Trophoblast cell (in vitro differentiated cells and primary cell): Measurements from ENCODE around the gene SPATA33.
"Not testable (repeated sequence)": the region's sequence is repeated elsewhere in the genome, so short reads cannot be mapped to it uniquely, and the experiment has no call there.

Source experiments
- DNase-seq, 2 donors: peaks; one replicate each; pipeline ENCODE4 v3.0.0-alpha.2; 2016
- H2AFZ ChIP-seq: 2 replicates; pipeline ENCODE4 v1.6.1; 2013; ENCODE audit warnings: low read length, moderate library complexity, mild to moderate bottlenecking; ENCODE audit not compliant: insufficient read depth, poor library complexity
- H2AK5ac ChIP-seq: 2 replicates; pipeline ENCODE4 v1.6.1; 2013; ENCODE audit warnings: mild to moderate bottlenecking, low read length
- H2BK120ac ChIP-seq: 2 replicates; pipeline ENCODE4 v1.6.1; 2013; ENCODE audit warnings: low read length, mild to moderate bottlenecking, moderate library complexity; ENCODE audit not compliant: insufficient read depth, poor library complexity
- H2BK12ac ChIP-seq: 2 replicates; pipeline ENCODE4 v1.6.1; 2013; ENCODE audit warnings: mild to moderate bottlenecking, low read length, moderate library complexity
- H2BK5ac ChIP-seq: 2 replicates; pipeline ENCODE4 v1.6.1; 2013; ENCODE audit warnings: low read length, low read depth, moderate library complexity, mild to moderate bottlenecking; ENCODE audit not compliant: poor library complexity
- H3K14ac ChIP-seq: 2 replicates; pipeline ENCODE4 v1.6.1; 2013; ENCODE audit warnings: mild to moderate bottlenecking, low read length
- H3K18ac ChIP-seq: 2 replicates; pipeline ENCODE4 v1.6.1; 2013; ENCODE audit warnings: mild to moderate bottlenecking, low read length
- H3K23ac ChIP-seq: 2 replicates; pipeline ENCODE4 v1.6.1; 2013; ENCODE audit warnings: low read length
- H3K27ac ChIP-seq: 2 replicates; pipeline ENCODE4 v1.5.1; 2013; ENCODE audit warnings: low read depth, mild to moderate bottlenecking, inconsistent platforms, low read length, moderate library complexity
- H3K27me3 ChIP-seq: 2 replicates; pipeline ENCODE4 v1.6.1; 2013; ENCODE audit warnings: inconsistent platforms, mild to moderate bottlenecking, low read length, moderate library complexity; ENCODE audit not compliant: insufficient read depth
- H3K36me3 ChIP-seq, 2 experiments: 1 replicate in 1 of 2; 2 replicates in 1 of 2; pipeline ENCODE4 v1.6.1; 2013; ENCODE audit warnings: low read length in 2 of 2, mild to moderate bottlenecking in 2 of 2, moderate library complexity in 1 of 2; ENCODE audit not compliant: insufficient read depth in 2 of 2, control insufficient read depth in 1 of 2
- H3K4ac ChIP-seq: 2 replicates; pipeline ENCODE4 v1.6.1; 2013; ENCODE audit warnings: low read depth, mild to moderate bottlenecking, low read length, moderate library complexity
- H3K4me1 ChIP-seq, 2 experiments: 1 replicate in 1 of 2; 2 replicates in 1 of 2; pipeline ENCODE4 v1.6.1; 2013; ENCODE audit warnings: low read length in 2 of 2, mild to moderate bottlenecking in 2 of 2, moderate library complexity in 1 of 2; ENCODE audit not compliant: insufficient read depth in 2 of 2, control insufficient read depth in 1 of 2
- H3K4me2 ChIP-seq: 2 replicates; pipeline ENCODE4 v1.6.1; 2013; ENCODE audit warnings: inconsistent platforms, mild to moderate bottlenecking, low read length, moderate library complexity
- H3K4me3 ChIP-seq: 2 replicates; pipeline ENCODE4 v1.5.1; 2013; ENCODE audit warnings: mild to moderate bottlenecking, low read depth, low read length, inconsistent platforms
- H3K79me1 ChIP-seq: one replicate; pipeline ENCODE4 v1.6.1; 2013; ENCODE audit warnings: low read length
- H3K79me2 ChIP-seq: 2 replicates; pipeline ENCODE4 v1.6.1; 2013; ENCODE audit warnings: low read length, mild to moderate bottlenecking; ENCODE audit not compliant: control insufficient read depth, insufficient read depth, poor library complexity
- H3K9ac ChIP-seq: 2 replicates; pipeline ENCODE4 v1.6.1; 2013; ENCODE audit warnings: mild to moderate bottlenecking, low read length
- H3K9me3 ChIP-seq: 2 replicates; pipeline ENCODE4 v1.6.1; 2013; ENCODE audit warnings: low read depth, mild to moderate bottlenecking, control low read depth, inconsistent platforms, low read length; ENCODE audit not compliant: insufficient read depth
- H4K12ac ChIP-seq: 2 replicates; pipeline ENCODE4 v1.6.1; 2013; ENCODE audit warnings: low read depth, mild to moderate bottlenecking, low read length, moderate library complexity
- H4K8ac ChIP-seq: 2 replicates; pipeline ENCODE4 v1.6.1; 2013; ENCODE audit warnings: low read depth, mild to moderate bottlenecking, low read length, moderate library complexity
- H4K91ac ChIP-seq: one replicate; pipeline ENCODE4 v1.6.1; 2013; ENCODE audit warnings: low read depth, mild to moderate bottlenecking, low read length, moderate library complexity
- WGBS: extraction: QIAGEN DNeasy Blood & Tissue Kit; methylation state at CpG from one replicate; pipeline ENCODE4 v1.1.7; 2013; ENCODE audit warnings: missing lambda C conversion rate; ENCODE audit not compliant: insufficient read length, insufficient coverage; ENCODE audit errors: extremely low coverage; 5-methylcytosine and 5-hydroxymethylcytosine counted together

SPATA33 gene

GRCh38 chr16:89689621-89690020 lies 32.0 kb downstream of the SPATA33 start:
- H4K12ac ChIP-seq, H2AK5ac ChIP-seq, DNase-seq, H3K4me3 ChIP-seq, H2BK5ac ChIP-seq, H4K8ac ChIP-seq, H2BK12ac ChIP-seq, H3K4ac ChIP-seq, H3K79me1 ChIP-seq, H3K14ac ChIP-seq, H2AFZ ChIP-seq, H2BK120ac ChIP-seq, H3K9ac ChIP-seq, H3K18ac ChIP-seq, H3K23ac ChIP-seq, H4K91ac ChIP-seq, H3K79me2 ChIP-seq, H3K4me1 ChIP-seq, H3K27ac ChIP-seq, H3K4me2 ChIP-seq, H3K27me3 ChIP-seq: not testable (repeated sequence)
- H3K36me3 ChIP-seq = peaks cover 47 to 54% of the 10 kb centered on the region in 2 experiments
- H3K9me3 ChIP-seq = peaks cover 10% of the 10 kb centered on the region
- no CpG with 5 or more reads among the region's 4 CpGs for WGBS

GRCh38 chr16:89690392-89690901 lies 32.8 kb downstream of the SPATA33 start:
- Histone ChIP-seq H3K79me2 (peaks cover 8% of the 10 kb centered on the region), H3K27me3 (no peaks in the 10 kb centered on the region), H3K18ac (no peak overlapping the region), H3K4me1 (peaks cover 6 to 7% of the 10 kb centered on the region in 2 experiments), H4K91ac (no peak overlapping the region), H3K79me1 (peaks cover 6% of the 10 kb centered on the region), H2AFZ (no peak overlapping the region), H2BK5ac (no peak overlapping the region), H2BK12ac (no peak overlapping the region), H4K8ac (no peak overlapping the region), H3K4me3 (no peak overlapping the region), H3K4ac (no peak overlapping the region), H3K27ac (no peak overlapping the region), H3K9me3 (peaks cover 8% of the 10 kb centered on the region), H2AK5ac (no peak overlapping the region), H2BK120ac (no peak overlapping the region), H3K14ac (no peak overlapping the region), H3K23ac (no peak overlapping the region), H3K4me2 (no peak overlapping the region), H4K12ac (no peak overlapping the region), H3K36me3 (peaks cover 54 to 59% of the 10 kb centered on the region in 2 experiments), H3K9ac (no peak overlapping the region)
- DNase-seq = no peak
- WGBS = no CpG with 5 or more reads among the region's 16 CpGs

- H3K27ac ChIP-seq = no peak overlapping the region
- no peak overlapping the region for H3K14ac ChIP-seq
- H4K12ac ChIP-seq = no peak overlapping the region
- H3K36me3 ChIP-seq = peaks cover 58 to 63% of the 10 kb centered on the region in 2 experiments
- H4K91ac ChIP-seq = no peak overlapping the region
- no peak overlapping the region for H3K18ac ChIP-seq
- H2BK5ac ChIP-seq = no peak overlapping the region
- H3K4me3 ChIP-seq = no peak overlapping the region
- H4K8ac ChIP-seq = no peak overlapping the region
- H3K23ac ChIP-seq = no peak overlapping the region
- peaks cover 6% of the 10 kb centered on the region for H3K79me1 ChIP-seq
- H3K4me1 ChIP-seq = peaks cover 6 to 7% of the 10 kb centered on the region in 2 experiments
- no peak for DNase-seq
- H3K79me2 ChIP-seq = peaks cover 8% of the 10 kb centered on the region
- no peak overlapping the region for H3K9ac ChIP-seq
- peaks cover 4% of the 10 kb centered on the region for H3K9me3 ChIP-seq
- H3K4ac ChIP-seq = no peak overlapping the region
- H3K27me3 ChIP-seq = no peaks in the 10 kb centered on the region
- H2AK5ac ChIP-seq = no peak overlapping the region
- no peak overlapping the region for H2AFZ ChIP-seq
- no CpG with 5 or more reads among the region's 21 CpGs for WGBS
- H2BK120ac ChIP-seq = no peak overlapping the region
- no peak overlapping the region for H2BK12ac ChIP-seq
- H3K4me2 ChIP-seq = no peak overlapping the region
Measured at GRCh38 chr16:89691231-89691985, 33.8 kb downstream of the SPATA33 start.

- no peak overlapping the region for H3K4me2 ChIP-seq
- no CpG with 5 or more reads among the region's 13 CpGs for WGBS
- H3K9me3 ChIP-seq = peaks cover 4% of the 10 kb centered on the region
Measured at GRCh38 chr16:89691986-89692569, 34.4 kb downstream of the SPATA33 start.

More at GRCh38 chr16:89691986-89692569, 34.4 kb downstream of the SPATA33 start:
- H4K91ac ChIP-seq = no peak overlapping the region
- H3K18ac ChIP-seq = no peak overlapping the region
- peaks cover 6 to 7% of the 10 kb centered on the region in 2 experiments for H3K4me1 ChIP-seq
- no peak overlapping the region for H3K14ac ChIP-seq
- H4K12ac ChIP-seq = no peak overlapping the region
- H2AFZ ChIP-seq = no peak overlapping the region
- H3K23ac ChIP-seq = no peak overlapping the region
- H3K79me2 ChIP-seq = peaks cover 5% of the 10 kb centered on the region
- H2BK120ac ChIP-seq = no peak overlapping the region
- H3K27ac ChIP-seq = no peak overlapping the region
- H3K27me3 ChIP-seq = no peaks in the 10 kb centered on the region
- no peak for DNase-seq
- H3K36me3 ChIP-seq = peaks cover 64 to 67% of the 10 kb centered on the region in 2 experiments
- peaks cover 2% of the 10 kb centered on the region for H3K79me1 ChIP-seq
- H3K9ac ChIP-seq = no peak overlapping the region
- no peak overlapping the region for H4K8ac ChIP-seq
- no peak overlapping the region for H3K4ac ChIP-seq
- no peak overlapping the region for H2BK12ac ChIP-seq
- H2BK5ac ChIP-seq = no peak overlapping the region
- no peak overlapping the region for H3K4me3 ChIP-seq
- H2AK5ac ChIP-seq = no peak overlapping the region
